HG03280 (cell line): Measurements from ENCODE around the gene DGAT2L6.
"Not testable (repeated sequence)": the region's sequence is repeated elsewhere in the genome, so short reads cannot be mapped to it uniquely, and the experiment has no call there.

ENCODE experiments used
- ATAC-seq: cut with Tn5 transposase; IDR thresholded peaks from one replicate; pipeline ENCODE4 v1.9.1; 2021; ENCODE audit warnings: mild to moderate bottlenecking, moderate library complexity; ENCODE audit not compliant: unreplicated experiment

Gene DGAT2L6

GRCh38 chrX:70196961-70197720 lies 19.9 kb downstream of the DGAT2L6 start:
- peak; percentile 77 for ATAC-seq

- ATAC-seq = no peak
Measured at GRCh38 chrX:70201732-70202131, 24.4 kb downstream of the DGAT2L6 start.

- no peak for ATAC-seq
Measured at GRCh38 chrX:70208479-70208878, 31.2 kb downstream of the DGAT2L6 start.

GRCh38 chrX:70209570-70209969 lies 32.3 kb downstream of the DGAT2L6 start:
- not testable (repeated sequence) for ATAC-seq

- ATAC-seq = no peak
Measured at GRCh38 chrX:70219938-70220764, 42.9 kb downstream of the DGAT2L6 start.

GRCh38 chrX:70226048-70226447 lies 48.8 kb downstream of the DGAT2L6 start:
- ATAC-seq = no peak

GRCh38 chrX:70226687-70227086 lies 49.4 kb downstream of the DGAT2L6 start:
- no peak for ATAC-seq

GRCh38 chrX:70231666-70232065 lies 54.4 kb downstream of the DGAT2L6 start:
- ATAC-seq = no peak

GRCh38 chrX:70234355-70234754 lies 57.1 kb downstream of the DGAT2L6 start, which contains the start of gene AWAT1:
TSS of gene AWAT1 (plus strand) at chrX:70234655. CDS start at chrX:70234696, 41 bp downstream.
- ATAC-seq = no peak

- no peak for ATAC-seq
Measured at GRCh38 chrX:70240751-70241150, 63.5 kb downstream of the DGAT2L6 start.

- no peak for ATAC-seq
Measured at GRCh38 chrX:70241501-70241900, 64.2 kb downstream of the DGAT2L6 start.

GRCh38 chrX:70243601-70244000 lies 66.3 kb downstream of the DGAT2L6 start:
- ATAC-seq = not testable (repeated sequence)

- ATAC-seq = no peak
Measured at GRCh38 chrX:70244881-70245280, 67.6 kb downstream of the DGAT2L6 start.

GRCh38 chrX:70247252-70247651 lies 70.0 kb downstream of the DGAT2L6 start:
- ATAC-seq = no peak

GRCh38 chrX:70252491-70252890 lies 75.2 kb downstream of the DGAT2L6 start:
- no peak for ATAC-seq

GRCh38 chrX:70253377-70254062 lies 76.2 kb downstream of the DGAT2L6 start:
- ATAC-seq = no peak

GRCh38 chrX:70254063-70254400 lies 76.7 kb downstream of the DGAT2L6 start:
- ATAC-seq = no peak

- no peak for ATAC-seq
Measured at GRCh38 chrX:70254909-70255308, 77.6 kb downstream of the DGAT2L6 start.
